GM21576 (cell line): ENCODE data around the gene ZCCHC24.

Experiments used
- ATAC-seq: cut with Tn5 transposase; IDR thresholded peaks from one replicate; pipeline ENCODE4 v1.9.1; 2021; ENCODE audit warnings: mild to moderate bottlenecking, moderate library complexity; ENCODE audit not compliant: unreplicated experiment

The ZCCHC24 gene

DNA sequence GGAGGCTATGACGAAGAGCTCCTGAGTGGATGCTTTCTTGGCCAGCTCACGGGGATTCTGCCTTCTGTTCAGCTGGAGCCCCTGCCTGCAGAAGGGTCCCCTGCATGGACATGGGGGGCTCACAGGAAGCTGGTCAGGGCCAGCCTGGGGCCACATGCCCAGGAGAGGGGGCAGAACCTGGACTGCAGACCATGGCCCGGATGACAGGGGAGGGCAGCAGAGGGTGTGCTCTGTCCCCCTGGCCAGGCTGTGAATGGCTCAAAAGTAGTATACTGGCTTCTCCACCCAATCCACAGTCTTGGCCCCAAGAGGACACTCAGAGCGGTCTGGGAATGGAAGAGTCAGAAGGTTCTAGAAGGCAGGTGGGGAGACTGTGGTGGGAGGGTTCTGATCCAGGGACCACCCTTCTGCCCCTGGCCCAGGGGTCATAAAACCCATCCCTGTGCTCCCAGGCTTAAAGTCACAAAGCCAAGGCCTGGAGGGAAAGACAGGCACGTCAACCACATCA, 57.9 kb downstream of the ZCCHC24 start:
- no peak for ATAC-seq

DNA sequence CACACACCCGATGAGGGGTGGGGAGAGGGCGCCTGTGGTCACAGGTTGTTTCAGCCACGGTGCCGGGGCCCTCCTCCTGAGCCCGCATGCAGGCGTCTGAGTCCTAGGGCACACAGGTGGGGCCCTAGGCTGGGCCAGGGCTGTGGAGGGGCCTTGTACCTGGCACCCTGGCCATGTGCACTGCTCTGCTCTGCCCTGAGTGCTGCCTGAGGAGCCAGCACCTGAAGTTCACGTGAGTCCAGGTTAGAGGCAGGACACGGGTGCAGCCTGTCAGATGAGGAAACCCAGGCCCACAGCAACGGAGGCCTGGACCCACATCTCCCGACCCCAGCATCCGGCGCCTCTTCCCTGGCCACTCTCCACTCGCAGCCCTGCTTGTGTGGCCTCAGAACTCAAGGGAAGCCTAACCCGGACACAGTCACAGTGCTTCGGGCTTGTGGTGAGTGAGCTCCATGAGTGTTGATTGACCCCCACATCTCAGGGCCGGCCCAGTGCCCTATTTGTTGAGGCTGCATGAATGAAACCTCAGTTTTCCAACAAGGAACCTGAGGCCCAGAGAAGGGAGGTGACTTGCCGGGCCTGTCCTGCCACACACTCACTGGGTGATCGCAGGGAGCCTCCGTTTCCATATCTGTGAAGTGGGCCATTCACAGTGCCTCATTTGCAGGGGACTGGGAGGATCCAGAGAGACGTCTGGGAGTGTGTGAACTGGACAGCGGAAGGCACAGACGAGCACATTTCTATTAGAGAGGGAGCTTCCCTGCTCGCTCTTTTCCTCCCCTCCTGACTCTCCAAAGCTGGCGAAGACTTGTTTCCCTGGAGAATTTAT, 58.6 kb downstream of the ZCCHC24 start:
- no peak for ATAC-seq

- ATAC-seq = no peak
Observed at GRCh38 chr10:79385804-79386531, 59.5 kb downstream of the ZCCHC24 start.

GRCh38 chr10:79385392-79385795, 60.0 kb downstream of the ZCCHC24 start:
- ATAC-seq = no peak

GRCh38 chr10:79384773-79385391, 60.5 kb downstream of the ZCCHC24 start:
- ATAC-seq = no peak

- no peak for ATAC-seq
Observed at GRCh38 chr10:79383974-79384606, 61.3 kb downstream of the ZCCHC24 start.

GRCh38 chr10:79382491-79382941, 62.9 kb downstream of the ZCCHC24 start:
- ATAC-seq = no peak

DNA sequence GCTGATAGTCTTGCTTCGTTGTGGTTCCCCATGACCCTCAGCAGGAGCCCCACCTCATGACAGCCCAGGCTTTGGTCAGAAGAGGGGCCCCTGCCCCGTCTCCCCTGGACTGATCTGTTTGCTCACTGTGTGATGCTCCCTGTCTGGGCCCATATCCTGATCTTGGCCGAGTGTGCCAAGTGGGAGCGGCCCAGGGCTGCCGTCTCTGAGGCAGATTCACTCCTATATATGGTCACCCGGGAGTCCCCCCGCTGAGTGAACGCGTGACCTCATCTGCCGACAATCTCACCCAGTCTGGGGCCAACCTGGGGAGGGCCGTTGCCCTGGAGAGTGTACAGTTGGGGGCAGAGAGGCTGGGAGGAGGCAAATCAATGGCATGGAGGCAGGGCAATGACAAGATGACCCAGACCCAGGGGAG, 63.6 kb downstream of the ZCCHC24 start:
- no peak for ATAC-seq

- ATAC-seq = no peak
Observed at GRCh38 chr10:79380946-79381721, 64.3 kb downstream of the ZCCHC24 start.

- ATAC-seq = no peak
Observed at GRCh38 chr10:79380125-79380945, 65.1 kb downstream of the ZCCHC24 start.

GRCh38 chr10:79379512-79380124, 65.8 kb downstream of the ZCCHC24 start:
- no peak for ATAC-seq

DNA sequence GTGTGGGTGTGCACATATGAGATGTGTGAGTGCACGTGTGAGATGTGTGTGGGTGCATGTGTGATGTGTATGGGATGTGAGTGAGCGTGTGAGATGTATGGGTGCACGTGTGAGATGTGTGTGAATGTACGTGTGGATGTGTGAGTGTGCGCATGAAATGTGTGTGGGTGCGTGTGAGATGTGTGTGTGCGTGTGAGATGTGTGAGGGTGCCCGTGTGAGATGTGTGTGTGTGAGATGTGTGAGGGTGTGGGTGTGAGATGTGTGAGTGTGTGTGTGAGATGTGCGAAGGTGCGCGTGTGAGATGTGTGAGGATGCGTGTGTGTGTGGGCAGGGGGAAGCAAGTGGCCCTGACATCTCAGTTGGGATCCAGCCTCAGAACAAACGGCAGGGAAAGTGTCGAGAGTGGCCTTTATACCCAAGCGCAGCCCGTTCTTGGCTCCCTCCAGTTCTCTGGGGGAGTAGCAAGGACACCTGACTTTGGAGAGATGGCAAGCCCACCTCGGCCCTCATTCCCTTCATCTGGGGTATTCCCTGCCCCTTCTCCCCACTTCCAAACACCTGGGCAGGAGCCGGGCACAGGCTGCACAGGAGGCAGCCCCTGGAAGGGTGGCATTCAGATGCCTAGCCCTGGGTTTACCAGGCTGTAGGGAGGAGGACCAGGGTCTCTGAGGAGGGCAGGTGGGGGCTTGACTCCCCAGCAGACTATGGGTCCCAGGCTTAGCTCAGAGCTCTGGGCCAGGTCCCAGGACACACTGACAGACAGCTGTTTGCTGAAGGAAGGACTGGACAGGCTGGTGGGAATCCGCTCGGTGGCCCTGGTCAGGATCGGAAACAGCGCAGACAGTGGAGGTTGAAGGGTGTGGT, 66.5 kb downstream of the ZCCHC24 start:
- ATAC-seq = no peak

DNA sequence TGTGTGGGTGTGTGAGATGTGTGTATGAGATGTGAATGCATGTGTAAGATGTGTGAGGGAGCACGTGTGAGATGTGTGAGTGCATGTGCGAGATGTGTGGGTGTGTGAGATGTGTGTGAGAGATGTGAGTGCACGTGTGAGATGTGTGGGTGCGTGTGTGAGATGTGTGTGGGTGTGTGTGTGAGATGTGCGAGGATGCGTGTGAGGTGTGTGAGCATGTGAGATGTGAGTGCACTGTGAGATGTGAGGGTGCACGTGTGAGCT, 67.1 kb downstream of the ZCCHC24 start:
- no peak for ATAC-seq

- ATAC-seq = no peak
Observed at GRCh38 chr10:79377557-79378382, 67.7 kb downstream of the ZCCHC24 start.

DNA sequence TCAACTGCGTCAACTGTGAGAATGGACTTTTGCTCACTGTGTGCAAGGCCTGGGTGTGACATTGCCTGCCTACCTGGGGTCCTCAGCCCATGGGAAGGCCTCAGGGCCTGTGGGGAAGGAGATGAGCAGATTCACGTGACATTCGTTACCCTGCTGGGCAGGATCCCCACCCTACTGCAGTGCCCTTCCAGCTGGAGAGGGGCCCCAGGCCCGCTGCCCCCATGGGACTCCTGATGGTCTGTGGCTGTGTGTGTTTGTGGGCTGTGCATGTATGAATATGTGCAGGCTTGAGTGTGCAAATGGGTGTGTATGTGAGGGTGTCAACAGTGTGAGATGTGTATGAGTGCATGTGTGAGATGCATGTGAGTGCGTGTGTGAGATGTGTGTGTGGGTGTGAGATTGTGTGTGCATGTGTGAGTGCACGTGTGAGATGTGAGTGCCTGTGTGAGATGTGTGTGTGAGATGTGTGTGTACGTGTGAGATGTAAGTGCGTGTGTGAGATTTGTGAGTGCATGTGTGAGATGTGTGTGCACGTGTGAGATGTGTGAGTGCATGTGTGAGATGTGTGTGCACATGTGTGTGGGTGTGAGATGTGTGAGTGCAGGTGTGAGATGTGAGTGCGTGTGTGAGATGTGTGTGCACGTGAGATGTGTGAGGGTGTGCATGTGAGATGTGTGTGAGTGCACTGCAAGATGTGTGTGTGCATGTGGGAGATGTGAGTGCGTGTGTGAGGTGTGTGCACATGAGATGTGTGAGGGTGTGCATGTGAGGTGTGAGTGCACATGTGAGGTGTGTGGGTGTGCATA, 68.5 kb downstream of the ZCCHC24 start:
- ATAC-seq = no peak

GRCh38 chr10:79376078-79376628, 69.3 kb downstream of the ZCCHC24 start:
- ATAC-seq = no peak
